Measurements from ENCODE around the gene CCT8L2. TPM values are rescaled to one million over a fixed set of nuclear protein-coding genes. Genes with fewer than 3 reads are reported as not detected.
"Not testable (repeated sequence)": the region's sequence is repeated elsewhere in the genome, so short reads cannot be mapped to it uniquely, and the experiment has no call there.

The CCT8L2 gene
- total RNA-seq, 1 experiment from 2014 or later, result not detected

DNA sequence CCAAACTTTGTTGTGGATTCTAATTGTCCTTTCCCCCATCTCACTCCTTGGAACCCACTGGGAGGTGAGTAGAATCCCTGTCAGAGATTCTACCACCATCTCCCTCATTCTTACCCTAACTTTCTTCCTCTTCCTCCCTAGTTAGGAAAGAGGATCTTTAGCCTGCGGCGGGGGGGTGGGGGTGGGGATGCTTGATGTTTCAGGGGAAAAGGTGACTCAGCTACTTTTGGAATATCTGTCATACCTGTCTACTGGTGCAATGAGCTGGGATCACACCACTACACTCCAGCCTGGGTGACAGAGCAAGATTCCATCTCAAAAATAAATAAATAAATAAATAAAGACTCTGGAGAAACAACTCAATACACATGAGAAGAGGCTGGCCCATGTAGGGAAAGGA lies 6.4 kb downstream of the CCT8L2 start:
- Histone ChIP-seq H3K4me1 (ENCODE audit: low read length) (no peaks in the 10 kb centered on the region), H4K20me1 (ENCODE audit: insufficient read depth, low read depth, low read length) (no peaks in the 10 kb centered on the region), H3K9me3 (ENCODE audit: low read length) (no peaks in the 10 kb centered on the region), H3K4me2 (ENCODE audit: low read depth, low read length, poor library complexity, severe bottlenecking) (no peak overlapping the region), H3K9ac (ENCODE audit: low read length) (no peak overlapping the region), H2AFZ (ENCODE audit: low read length) (no peak overlapping the region), H3K79me2 (ENCODE audit: low read length) (no peaks in the 10 kb centered on the region), H3K27me3 (ENCODE audit: low read length) (no peaks in the 10 kb centered on the region), H3K27ac (ENCODE audit: low read length) (no peak overlapping the region), H3K4me3 (ENCODE audit: low read length) (no peak overlapping the region), H3K9me2 (replicated peaks; ENCODE audit: insufficient read depth, low read length) (no peaks in the 10 kb centered on the region), H3K36me3 (ENCODE audit: insufficient read depth, low read length) (no peaks in the 10 kb centered on the region)
- no peak for DNase-seq

DNA sequence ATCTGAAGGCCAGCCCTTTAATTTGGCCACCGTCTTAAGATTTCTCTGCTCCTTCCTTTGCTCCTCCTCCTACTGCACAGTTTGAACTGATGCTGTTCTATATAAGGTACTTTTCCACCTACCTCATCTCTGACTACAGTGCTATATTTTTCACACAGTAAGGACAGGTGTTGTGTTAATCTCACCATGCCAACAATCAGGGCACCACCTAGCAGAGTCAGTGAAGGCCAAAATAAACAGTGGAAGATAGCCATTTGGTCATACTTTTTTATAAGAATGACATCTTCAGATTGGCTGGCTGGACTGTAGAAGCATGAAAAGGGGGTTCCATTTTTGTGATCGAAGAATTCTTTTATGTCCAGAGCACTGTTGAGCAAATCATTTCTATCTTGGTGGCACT lies 11.7 kb downstream of the CCT8L2 start:
- H2AFZ ChIP-seq (ENCODE audit: low read length); H3K9me2 ChIP-seq (replicated peaks; ENCODE audit: insufficient read depth, low read length); H3K9me3 ChIP-seq (ENCODE audit: low read length); H3K4me3 ChIP-seq (ENCODE audit: low read length); H3K27me3 ChIP-seq (ENCODE audit: low read length); H3K36me3 ChIP-seq (ENCODE audit: insufficient read depth, low read length); H4K20me1 ChIP-seq (ENCODE audit: insufficient read depth, low read depth, low read length); H3K4me1 ChIP-seq (ENCODE audit: low read length); DNase-seq; H3K4me2 ChIP-seq (ENCODE audit: low read depth, low read length, poor library complexity, severe bottlenecking); H3K9ac ChIP-seq (ENCODE audit: low read length); H3K27ac ChIP-seq (ENCODE audit: low read length); H3K79me2 ChIP-seq (ENCODE audit: low read length): not testable (repeated sequence)

DNA sequence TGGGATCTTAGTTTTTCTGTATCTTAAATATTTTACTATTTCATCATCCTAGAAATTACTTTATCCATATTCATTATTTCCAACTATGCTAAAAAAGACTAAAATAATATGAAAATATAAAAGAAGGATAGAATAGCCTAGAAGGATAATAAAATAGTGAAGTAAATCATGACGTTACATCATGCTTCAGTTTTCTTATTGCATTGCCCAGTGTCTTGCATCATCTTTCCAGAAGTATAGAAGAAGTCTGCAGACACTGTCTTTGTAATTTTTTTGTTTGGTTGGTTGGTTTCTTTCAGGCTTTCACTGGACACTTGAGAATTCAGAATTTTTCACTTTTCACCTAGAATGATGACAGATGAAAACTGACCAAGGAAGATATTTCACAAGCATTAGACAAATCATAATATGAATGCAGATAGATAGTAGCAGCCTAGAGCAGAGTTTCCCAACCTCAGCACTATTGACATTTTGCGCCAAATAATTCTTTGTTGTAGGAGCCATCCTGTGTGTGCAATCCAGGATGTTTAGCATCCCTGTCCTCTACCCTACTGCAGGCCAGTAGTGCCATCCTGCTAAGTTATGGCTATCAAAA lies 23.3 kb downstream of the CCT8L2 start:
- not testable (repeated sequence) for H3K4me2 ChIP-seq (ENCODE audit: low read depth, low read length, poor library complexity, severe bottlenecking); H4K20me1 ChIP-seq (ENCODE audit: insufficient read depth, low read depth, low read length); H3K9ac ChIP-seq (ENCODE audit: low read length); H3K9me2 ChIP-seq (replicated peaks; ENCODE audit: insufficient read depth, low read length); H3K4me1 ChIP-seq (ENCODE audit: low read length); H3K27ac ChIP-seq (ENCODE audit: low read length); H3K79me2 ChIP-seq (ENCODE audit: low read length); H2AFZ ChIP-seq (ENCODE audit: low read length); H3K27me3 ChIP-seq (ENCODE audit: low read length); H3K36me3 ChIP-seq (ENCODE audit: insufficient read depth, low read length); H3K9me3 ChIP-seq (ENCODE audit: low read length); H3K4me3 ChIP-seq (ENCODE audit: low read length); DNase-seq

DNA sequence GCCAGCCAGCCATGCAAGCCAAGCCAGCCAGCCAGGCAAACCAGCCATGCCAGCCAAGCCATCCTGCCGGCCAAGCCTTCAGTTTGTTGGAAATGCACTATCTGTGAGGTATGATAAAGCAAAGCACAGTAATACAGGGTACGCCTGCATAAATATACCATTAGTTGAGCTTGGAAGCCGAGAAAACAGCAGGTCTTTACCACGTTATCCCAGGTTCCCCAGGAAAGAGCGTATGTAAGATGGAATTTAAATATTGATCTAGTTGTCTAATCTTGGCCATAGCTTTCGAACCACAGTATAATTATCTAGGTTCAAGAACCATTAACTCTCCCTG lies 24.2 kb downstream of the CCT8L2 start:
- H3K9me2 ChIP-seq (replicated peaks; ENCODE audit: insufficient read depth, low read length), result no peaks in the 10 kb centered on the region
- H3K4me1 ChIP-seq (ENCODE audit: low read length), result no peaks in the 10 kb centered on the region
- H3K27ac ChIP-seq (ENCODE audit: low read length), result no peak overlapping the region
- H2AFZ ChIP-seq (ENCODE audit: low read length), result no peak overlapping the region
- H3K4me3 ChIP-seq (ENCODE audit: low read length), result no peak overlapping the region
- no peaks in the 10 kb centered on the region; the same call in 1 of the 2 replicates for H3K9me3 ChIP-seq (ENCODE audit: low read length)
- no peaks in the 10 kb centered on the region for H3K27me3 ChIP-seq (ENCODE audit: low read length)
- H3K4me2 ChIP-seq (ENCODE audit: low read depth, low read length, poor library complexity, severe bottlenecking), result no peak overlapping the region
- no peak overlapping the region for H3K9ac ChIP-seq (ENCODE audit: low read length)
- no peaks in the 10 kb centered on the region for H3K79me2 ChIP-seq (ENCODE audit: low read length)
- no peak for DNase-seq
- no peaks in the 10 kb centered on the region for H4K20me1 ChIP-seq (ENCODE audit: insufficient read depth, low read depth, low read length)
- H3K36me3 ChIP-seq (ENCODE audit: insufficient read depth, low read length), result no peaks in the 10 kb centered on the region

DNA sequence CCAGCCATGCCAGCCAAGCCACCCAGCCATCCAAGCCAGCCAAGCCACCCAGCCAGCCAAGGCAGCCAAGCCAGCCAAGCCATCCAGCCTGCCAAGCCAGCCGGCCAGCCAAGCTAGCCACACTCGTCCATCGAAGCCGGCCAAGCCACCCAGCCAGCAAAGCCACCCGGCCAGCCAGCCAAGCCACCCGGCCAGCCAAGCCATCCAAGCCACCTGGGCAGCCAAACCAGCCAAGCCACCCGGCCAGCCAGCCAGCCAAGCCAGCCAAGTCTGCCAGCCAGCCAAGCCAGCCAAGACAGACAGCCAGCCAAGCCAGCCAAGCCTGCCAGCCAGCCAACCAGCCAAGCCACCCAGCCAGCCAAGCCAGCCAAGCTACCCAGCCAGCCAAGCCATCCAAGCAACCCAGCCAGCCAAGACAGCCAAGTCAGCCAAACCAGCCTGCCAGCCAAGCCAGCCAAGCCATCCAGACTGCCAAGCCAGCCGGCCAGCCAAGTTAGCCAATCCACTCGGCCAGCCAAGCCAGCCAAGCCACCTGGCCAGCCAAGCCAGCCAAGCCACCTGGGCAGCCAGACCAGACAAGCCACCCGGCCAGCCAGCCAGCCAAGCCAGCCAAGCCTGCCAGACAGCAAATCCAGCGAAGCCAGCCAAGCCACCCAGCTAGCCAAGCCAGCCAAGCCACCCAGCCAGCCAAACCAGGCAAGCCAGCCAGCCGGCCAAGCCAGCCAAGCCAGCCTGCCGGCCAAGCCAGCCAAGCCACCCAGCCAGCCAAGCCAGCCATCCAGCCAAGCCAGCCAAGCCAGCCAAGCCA lies 24.8 kb downstream of the CCT8L2 start:
- H3K36me3 ChIP-seq (ENCODE audit: insufficient read depth, low read length); DNase-seq; H3K9me3 ChIP-seq (ENCODE audit: low read length); H3K9ac ChIP-seq (ENCODE audit: low read length); H2AFZ ChIP-seq (ENCODE audit: low read length); H3K27me3 ChIP-seq (ENCODE audit: low read length); H3K27ac ChIP-seq (ENCODE audit: low read length); H3K9me2 ChIP-seq (replicated peaks; ENCODE audit: insufficient read depth, low read length); H3K4me1 ChIP-seq (ENCODE audit: low read length); H3K4me2 ChIP-seq (ENCODE audit: low read depth, low read length, poor library complexity, severe bottlenecking); H3K79me2 ChIP-seq (ENCODE audit: low read length); H4K20me1 ChIP-seq (ENCODE audit: insufficient read depth, low read depth, low read length); H3K4me3 ChIP-seq (ENCODE audit: low read length): not testable (repeated sequence)

DNA sequence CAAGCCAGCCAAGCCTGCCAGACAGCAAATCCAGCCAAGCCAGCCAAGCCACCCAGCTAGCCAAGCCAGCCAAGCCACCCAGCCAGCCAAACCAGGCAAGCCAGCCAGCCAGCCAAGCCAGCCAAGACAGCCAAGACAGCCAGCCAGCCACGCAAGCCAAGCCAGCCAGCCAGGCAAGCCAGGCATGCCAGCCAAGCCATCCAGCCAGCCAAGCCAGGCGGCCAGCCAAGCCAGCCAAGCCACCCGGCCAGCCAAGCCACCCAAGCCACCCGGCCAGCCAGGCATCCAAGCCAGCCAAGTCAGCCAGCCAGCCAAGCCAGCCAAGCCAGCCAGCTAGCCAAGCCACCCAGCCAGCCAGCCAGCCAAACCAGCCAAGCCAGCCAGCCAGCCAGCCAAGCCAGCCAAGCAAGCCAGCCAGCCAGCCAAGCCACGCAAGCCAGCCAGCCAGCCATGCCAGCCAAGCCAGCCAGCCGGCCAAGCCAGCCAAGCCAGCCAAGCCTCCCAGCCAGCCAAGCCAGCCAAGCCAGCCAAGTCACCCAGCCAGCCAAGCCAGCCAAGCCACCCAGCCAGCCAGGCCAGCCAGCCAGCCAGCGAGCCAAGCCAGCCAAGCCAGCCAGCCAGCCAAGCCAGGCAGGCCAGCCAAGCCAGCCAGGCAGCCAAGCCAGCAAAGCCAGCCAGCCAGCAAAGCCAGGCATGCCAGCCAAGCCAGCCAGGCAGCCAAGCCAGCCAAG lies 26.0 kb downstream of the CCT8L2 start:
- not testable (repeated sequence) for H4K20me1 ChIP-seq (ENCODE audit: insufficient read depth, low read depth, low read length); H3K9me3 ChIP-seq (ENCODE audit: low read length); H3K4me2 ChIP-seq (ENCODE audit: low read depth, low read length, poor library complexity, severe bottlenecking); H3K27ac ChIP-seq (ENCODE audit: low read length); H3K9ac ChIP-seq (ENCODE audit: low read length); H2AFZ ChIP-seq (ENCODE audit: low read length); H3K9me2 ChIP-seq (replicated peaks; ENCODE audit: insufficient read depth, low read length); H3K36me3 ChIP-seq (ENCODE audit: insufficient read depth, low read length); DNase-seq; H3K4me3 ChIP-seq (ENCODE audit: low read length); H3K4me1 ChIP-seq (ENCODE audit: low read length); H3K27me3 ChIP-seq (ENCODE audit: low read length); H3K79me2 ChIP-seq (ENCODE audit: low read length)

DNA sequence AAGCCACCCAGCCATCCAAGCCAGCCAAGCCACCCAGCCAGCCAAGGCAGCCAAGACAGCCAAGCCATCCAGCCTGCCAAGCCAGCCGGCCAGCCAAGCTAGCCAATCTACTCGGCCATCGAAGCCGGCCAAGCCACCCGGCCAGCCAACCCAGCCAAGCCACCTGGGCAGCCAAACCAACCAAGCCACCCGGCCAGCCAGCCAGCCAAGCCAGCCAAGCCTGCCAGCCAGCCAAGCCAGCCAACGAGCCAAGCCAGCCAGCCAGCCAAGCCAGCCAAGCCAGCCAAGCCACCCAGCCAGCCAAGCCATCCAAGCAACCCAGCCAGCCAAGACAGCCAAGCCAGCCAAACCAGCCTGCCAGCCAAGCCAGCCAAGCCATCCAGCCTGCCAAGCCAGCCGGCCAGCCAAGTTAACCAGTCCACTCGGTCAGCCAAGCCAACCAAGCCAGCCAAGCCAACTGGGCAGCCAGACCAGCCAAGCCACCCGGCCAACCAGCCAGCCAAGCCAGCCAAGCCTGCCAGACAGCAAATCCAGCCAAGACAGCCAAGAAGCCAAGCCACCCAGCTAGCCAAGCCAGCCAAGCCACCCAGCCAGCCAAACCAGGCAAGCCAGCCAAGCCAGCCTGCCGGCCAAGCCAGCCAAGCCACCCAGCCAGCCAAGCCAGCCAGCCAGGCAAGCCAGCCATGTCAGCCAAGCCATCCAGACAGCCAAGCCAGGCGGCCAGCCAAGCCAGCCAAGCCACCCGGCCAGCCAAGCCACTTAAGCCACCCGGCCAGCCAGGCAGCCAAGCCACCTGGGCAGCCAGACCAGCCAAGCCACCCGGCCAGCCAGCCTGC lies 26.8 kb downstream of the CCT8L2 start:
- not testable (repeated sequence) for H3K4me3 ChIP-seq (ENCODE audit: low read length); H3K4me2 ChIP-seq (ENCODE audit: low read depth, low read length, poor library complexity, severe bottlenecking); H3K9me3 ChIP-seq (ENCODE audit: low read length); H3K4me1 ChIP-seq (ENCODE audit: low read length); H3K9me2 ChIP-seq (replicated peaks; ENCODE audit: insufficient read depth, low read length); H4K20me1 ChIP-seq (ENCODE audit: insufficient read depth, low read depth, low read length); H3K36me3 ChIP-seq (ENCODE audit: insufficient read depth, low read length); H3K9ac ChIP-seq (ENCODE audit: low read length); H2AFZ ChIP-seq (ENCODE audit: low read length); H3K27me3 ChIP-seq (ENCODE audit: low read length); H3K79me2 ChIP-seq (ENCODE audit: low read length); H3K27ac ChIP-seq (ENCODE audit: low read length); DNase-seq

All from Karpas-422 (cell line).